Keratinocyte (primary cell): ENCODE results near the gene PRKCZ.

Source experiments
- CTCF ChIP-seq, 3 experiments: IDR thresholded peaks in 1 of 3; conservative IDR thresholded peaks in 1 of 3; optimal IDR thresholded peaks in 1 of 3; 2 replicates in 2 of 3; 3 replicates in 1 of 3; pipeline versions ENCODE3 to v1.5.1; 2011; ENCODE audit warnings: low read length in 3 of 3, mild to moderate bottlenecking in 3 of 3, moderate library complexity in 2 of 3, control low read depth in 1 of 3, inconsistent platforms in 1 of 3; ENCODE audit not compliant: insufficient read depth in 2 of 3; ENCODE audit errors: extremely low read depth in 1 of 3
- EZH2 ChIP-seq: IDR thresholded peaks from one replicate; pipeline ENCODE4 v1.6.1; 2012; ENCODE audit warnings: inconsistent platforms, mild to moderate bottlenecking, low read length, moderate library complexity

DNA sequence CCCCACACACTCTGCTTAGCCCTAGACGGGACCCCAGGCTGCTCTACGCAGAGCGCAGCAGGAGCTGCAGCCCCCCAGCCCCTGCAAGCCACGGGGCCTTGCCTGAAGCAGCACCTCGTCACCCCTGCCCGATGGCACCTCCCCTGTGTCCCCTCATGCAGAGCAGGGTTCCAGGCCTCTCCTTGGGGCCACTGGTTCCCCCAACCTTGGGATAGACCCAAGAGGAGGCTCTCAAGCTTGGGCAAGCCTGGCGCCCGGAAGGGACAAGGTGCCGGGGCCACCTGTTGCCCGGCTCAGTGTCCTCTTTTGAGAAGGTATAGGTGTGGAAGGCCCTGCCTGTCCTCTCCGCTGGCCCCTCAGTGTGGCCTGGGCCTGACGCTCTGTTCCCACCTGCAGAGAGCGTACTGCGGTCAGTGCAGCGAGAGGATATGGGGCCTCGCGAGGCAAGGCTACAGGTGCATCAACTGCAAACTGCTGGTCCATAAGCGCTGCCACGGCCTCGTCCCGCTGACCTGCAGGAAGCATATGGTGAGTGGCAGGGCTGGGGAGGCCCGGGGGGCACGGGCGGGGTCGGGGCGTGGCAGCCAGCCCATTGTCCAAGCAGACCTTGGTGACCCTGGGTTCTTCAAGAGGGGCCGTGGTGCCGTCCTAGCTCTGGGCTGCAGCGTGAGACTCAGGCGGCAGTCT lies 93.7 kb downstream of the PRKCZ start:
- no peak for TF ChIP-seq CTCF (optimal IDR thresholded peaks at IDR 0.05 in 1 of 3, IDR thresholded peaks at IDR 0.05 in 1 of 3, conservative IDR thresholded peaks at IDR 0.05 in 1 of 3; ENCODE audit: extremely low read depth in 1 of 3, insufficient read depth in 2 of 3, low read length in 3 of 3)
- TF ChIP-seq EZH2: no peak
